ENCODE measurements around the gene PADI2.

- TF ChIP-seq, protein P1, sequence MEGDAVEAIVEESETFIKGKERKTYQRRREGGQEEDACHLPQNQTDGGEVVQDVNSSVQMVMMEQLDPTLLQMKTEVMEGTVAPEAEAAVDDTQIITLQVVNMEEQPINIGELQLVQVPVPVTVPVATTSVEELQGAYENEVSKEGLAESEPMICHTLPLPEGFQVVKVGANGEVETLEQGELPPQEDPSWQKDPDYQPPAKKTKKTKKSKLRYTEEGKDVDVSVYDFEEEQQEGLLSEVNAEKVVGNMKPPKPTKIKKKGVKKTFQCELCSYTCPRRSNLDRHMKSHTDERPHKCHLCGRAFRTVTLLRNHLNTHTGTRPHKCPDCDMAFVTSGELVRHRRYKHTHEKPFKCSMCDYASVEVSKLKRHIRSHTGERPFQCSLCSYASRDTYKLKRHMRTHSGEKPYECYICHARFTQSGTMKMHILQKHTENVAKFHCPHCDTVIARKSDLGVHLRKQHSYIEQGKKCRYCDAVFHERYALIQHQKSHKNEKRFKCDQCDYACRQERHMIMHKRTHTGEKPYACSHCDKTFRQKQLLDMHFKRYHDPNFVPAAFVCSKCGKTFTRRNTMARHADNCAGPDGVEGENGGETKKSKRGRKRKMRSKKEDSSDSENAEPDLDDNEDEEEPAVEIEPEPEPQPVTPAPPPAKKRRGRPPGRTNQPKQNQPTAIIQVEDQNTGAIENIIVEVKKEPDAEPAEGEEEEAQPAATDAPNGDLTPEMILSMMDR (IDR thresholded peaks at IDR 0.05), result no peak
- no peak for TF ChIP-seq POLR2A (IDR thresholded peaks at IDR 0.05)
Observed at GRCh38 chr1:17163371-17163770, 44.1 kb upstream of the PADI2 start.

Data from uterus (tissue), 2 donors.